Breast epithelium (tissue), 4 donors: ENCODE data around the gene UCK2. TPM values are rescaled to one million over a fixed set of nuclear protein-coding genes. Genes with fewer than 3 reads are reported as not detected.

Source experiments
- DNase-seq, 2 donors: peaks; one replicate each; pipeline ENCODE4 v3.0.0-alpha.2; 2019; ENCODE audit warnings: low spot score in 2 of 2
- H3K27ac ChIP-seq, 2 donors: fragments of 200-600 bp; sonication (generic) in 1 of 2; one replicate each; pipeline ENCODE4 v1.5.1; 2016 to 2019; ENCODE audit warnings: mild to moderate bottlenecking in 1 of 2
- H3K27me3 ChIP-seq, 2 donors: fragments of 200-600 bp; sonication (generic) in 1 of 2; one replicate each; pipeline versions ENCODE4 v1.5.1 to v1.6.0; 2017 to 2019; ENCODE audit warnings: control low read depth in 1 of 2, mild to moderate bottlenecking in 1 of 2
- H3K36me3 ChIP-seq: fragments of 200-600 bp; one replicate; pipeline ENCODE4 v1.5.1; 2019
- H3K4me1 ChIP-seq, 2 donors: fragments of 200-600 bp; sonication (generic); one replicate each; pipeline ENCODE4 v1.5.1; 2016 to 2019; ENCODE audit warnings: control low read depth in 1 of 2
- H3K4me3 ChIP-seq, 3 donors: fragments of 200-600 bp; sonication (generic); 1 replicate in 2 of 3; 2 replicates in 1 of 3; pipeline ENCODE4 v1.5.1; 2016 to 2019; ENCODE audit warnings: mild to moderate bottlenecking in 3 of 3, moderate library complexity in 2 of 3
- H3K9me3 ChIP-seq, 2 donors: fragments of 200-600 bp; sonication (generic) in 1 of 2; one replicate each; pipeline ENCODE4 v1.5.1; 2016 to 2019; ENCODE audit warnings: control low read depth in 1 of 2
- POLR2A ChIP-seq: fragments of 450-650 bp; IDR thresholded peaks from one replicate; pipeline ENCODE4 v1.6.1; 2016; ENCODE audit warnings: antibody characterized with exemption, mild to moderate bottlenecking, moderate library complexity
- POLR2AphosphoS5 ChIP-seq, 3 donors: sonication (generic); formaldehyde crosslinking; IDR thresholded peaks; one replicate each; pipeline ENCODE4 v1.6.1; 2017; ENCODE audit warnings: antibody characterized with exemption in 3 of 3
- intact Hi-C: fragments of 100-400 bp; cut with DNase I; formaldehyde crosslinking; loops from one replicate; pipeline ENCODE4 v1.15.1; 2023; ENCODE audit warnings: low total_unique reads
- total RNA-seq, 3 donors: library from RNA; depleted of rRNA; stranded (reverse); fragments of >200 nt; gene quantifications; one replicate each; pipeline ENCODE4 v1.1.0, GENCODE V29; 2016
- TF ChIP-seq, protein P1 (sequence below), 3 donors: fragments of 450-650 bp; IDR thresholded peaks; one replicate each; pipeline ENCODE4 v1.5.1; 2016 to 2017; ENCODE audit warnings: antibody characterized with exemption in 3 of 3, mild to moderate bottlenecking in 3 of 3, moderate library complexity in 3 of 3

Gene UCK2
- total RNA-seq, 3 donors from 2014 or later, result 13.6 to 51.1 (median 45.9) TPM

DNA sequence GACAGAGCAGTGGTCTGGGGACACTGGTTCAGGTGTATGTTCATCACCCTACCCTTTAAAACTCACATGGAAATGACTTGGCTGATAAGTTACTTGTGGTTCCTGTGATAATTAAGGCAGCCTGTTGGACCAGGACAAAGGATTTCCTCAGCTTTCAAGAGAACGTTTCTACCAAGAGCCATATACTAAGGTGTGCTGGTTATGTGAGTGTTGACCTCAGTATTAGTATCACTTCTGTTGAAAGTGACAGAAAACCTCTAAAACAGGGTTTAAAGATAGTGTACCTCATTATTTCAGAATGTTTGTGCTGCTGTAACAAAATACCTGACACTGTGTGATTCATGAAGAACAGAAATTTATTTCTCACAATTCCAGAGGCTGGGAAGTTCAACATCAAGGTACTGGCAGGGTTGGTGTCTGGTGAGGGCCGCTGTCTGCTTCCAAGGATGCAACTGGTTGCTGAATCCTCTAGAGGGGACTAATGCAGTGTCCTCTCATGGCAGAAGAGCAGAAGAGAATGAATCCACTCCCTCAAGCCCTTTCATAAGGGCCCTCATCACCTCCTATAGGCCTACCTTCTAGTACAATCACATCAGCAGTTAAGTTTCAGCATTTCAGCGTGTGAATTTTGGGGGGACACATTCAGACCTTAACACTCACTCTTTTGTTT is 54.9 kb downstream of the UCK2 start:
- Histone ChIP-seq H3K4me1 (peaks cover 5 to 12% of the 10 kb centered on the region in 2 donors), H3K27me3 (no peaks in the 10 kb centered on the region), H3K9me3 (no peaks in the 10 kb centered on the region), H3K4me3 (no peak overlapping the region), H3K36me3 (no peaks in the 10 kb centered on the region), H3K27ac (peak overlapping the region in 1 of 2 donors; percentile 54)
- TF ChIP-seq, protein P1, sequence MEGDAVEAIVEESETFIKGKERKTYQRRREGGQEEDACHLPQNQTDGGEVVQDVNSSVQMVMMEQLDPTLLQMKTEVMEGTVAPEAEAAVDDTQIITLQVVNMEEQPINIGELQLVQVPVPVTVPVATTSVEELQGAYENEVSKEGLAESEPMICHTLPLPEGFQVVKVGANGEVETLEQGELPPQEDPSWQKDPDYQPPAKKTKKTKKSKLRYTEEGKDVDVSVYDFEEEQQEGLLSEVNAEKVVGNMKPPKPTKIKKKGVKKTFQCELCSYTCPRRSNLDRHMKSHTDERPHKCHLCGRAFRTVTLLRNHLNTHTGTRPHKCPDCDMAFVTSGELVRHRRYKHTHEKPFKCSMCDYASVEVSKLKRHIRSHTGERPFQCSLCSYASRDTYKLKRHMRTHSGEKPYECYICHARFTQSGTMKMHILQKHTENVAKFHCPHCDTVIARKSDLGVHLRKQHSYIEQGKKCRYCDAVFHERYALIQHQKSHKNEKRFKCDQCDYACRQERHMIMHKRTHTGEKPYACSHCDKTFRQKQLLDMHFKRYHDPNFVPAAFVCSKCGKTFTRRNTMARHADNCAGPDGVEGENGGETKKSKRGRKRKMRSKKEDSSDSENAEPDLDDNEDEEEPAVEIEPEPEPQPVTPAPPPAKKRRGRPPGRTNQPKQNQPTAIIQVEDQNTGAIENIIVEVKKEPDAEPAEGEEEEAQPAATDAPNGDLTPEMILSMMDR (IDR thresholded peaks at IDR 0.05), result no peak
- no peak for TF ChIP-seq POLR2A
- intact Hi-C loops, result no loop called here
- DNase-seq, result no peak

DNA sequence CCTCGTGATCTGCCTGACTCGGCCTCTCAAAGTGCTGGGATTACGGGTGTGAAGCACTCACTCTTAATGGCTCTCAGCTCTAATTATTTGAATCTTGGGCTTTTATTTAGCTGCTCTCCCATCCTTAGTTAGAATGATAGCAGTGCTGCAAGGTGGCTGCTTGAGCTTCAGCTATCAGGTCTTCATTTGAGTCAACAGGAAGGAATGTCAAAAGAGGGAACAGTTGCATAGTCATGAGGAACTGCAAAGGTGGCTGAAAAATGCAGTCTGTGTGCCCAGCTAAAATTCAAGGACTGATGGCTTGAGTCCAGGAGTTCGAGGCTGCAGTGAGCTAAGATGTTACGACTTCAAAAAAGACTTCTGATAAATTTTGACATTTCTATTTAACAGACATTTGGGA is 55.6 kb downstream of the UCK2 start:
- Histone ChIP-seq H3K4me1 (peaks cover 5 to 12% of the 10 kb centered on the region in 2 donors), H3K9me3 (no peaks in the 10 kb centered on the region), H3K27me3 (no peaks in the 10 kb centered on the region), H3K27ac (no peak overlapping the region), H3K4me3 (no peak overlapping the region), H3K36me3 (no peaks in the 10 kb centered on the region)
- DNase-seq, result no peak
- intact Hi-C loops, result no loop called here
- TF ChIP-seq, protein P1 (IDR thresholded peaks at IDR 0.05), result no peak
- TF ChIP-seq POLR2A (no peak), POLR2AphosphoS5 (IDR thresholded peaks at IDR 0.05) (no peak)

DNA sequence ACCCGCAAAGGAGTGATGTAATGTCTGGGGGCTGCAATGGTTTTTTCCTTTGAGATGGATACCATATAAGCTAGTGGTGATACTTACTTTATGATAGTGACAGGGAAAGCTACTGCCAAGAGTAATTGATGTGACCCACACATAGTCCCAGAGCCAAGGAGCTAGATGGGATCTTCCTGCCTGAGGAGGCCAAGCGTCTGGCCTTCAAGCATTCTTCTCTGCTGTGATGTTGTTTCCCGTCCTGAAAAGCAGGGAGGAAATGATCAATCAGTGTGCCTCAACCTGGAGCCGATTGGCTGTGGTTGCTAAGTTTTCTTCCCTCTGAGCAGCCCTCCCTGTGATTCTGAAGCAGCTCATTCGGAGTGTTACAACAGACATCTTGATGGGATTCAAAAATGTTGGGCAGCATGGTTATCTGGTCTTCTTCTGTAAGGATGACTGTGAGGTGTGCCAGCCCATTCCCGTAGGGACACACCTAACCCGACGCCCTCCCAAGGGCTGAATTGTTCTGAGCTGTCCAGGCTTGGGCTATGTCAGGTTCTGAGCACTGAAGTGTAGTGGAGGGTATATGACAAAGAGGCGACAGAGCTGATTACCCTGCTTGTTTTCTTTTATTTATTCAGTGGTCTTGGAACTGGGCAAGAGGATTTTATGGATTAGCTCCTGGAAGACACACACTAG is 56.7 kb downstream of the UCK2 start:
- TF ChIP-seq, protein P1 (IDR thresholded peaks at IDR 0.05), result no peak
- TF ChIP-seq POLR2A (no peak), POLR2AphosphoS5 (IDR thresholded peaks at IDR 0.05) (no peak)
- Histone ChIP-seq H3K27ac (peak overlapping the region; percentile 76 to 85), H3K4me3 (peak overlapping the region in 1 of 3 donors; percentile 2), H3K36me3 (no peaks in the 10 kb centered on the region), H3K9me3 (no peaks in the 10 kb centered on the region), H3K27me3 (no peaks in the 10 kb centered on the region), H3K4me1 (peaks cover 5 to 12% of the 10 kb centered on the region in 2 donors)
- DNase-seq, result no peak
- intact Hi-C loops, result no loop called here

DNA sequence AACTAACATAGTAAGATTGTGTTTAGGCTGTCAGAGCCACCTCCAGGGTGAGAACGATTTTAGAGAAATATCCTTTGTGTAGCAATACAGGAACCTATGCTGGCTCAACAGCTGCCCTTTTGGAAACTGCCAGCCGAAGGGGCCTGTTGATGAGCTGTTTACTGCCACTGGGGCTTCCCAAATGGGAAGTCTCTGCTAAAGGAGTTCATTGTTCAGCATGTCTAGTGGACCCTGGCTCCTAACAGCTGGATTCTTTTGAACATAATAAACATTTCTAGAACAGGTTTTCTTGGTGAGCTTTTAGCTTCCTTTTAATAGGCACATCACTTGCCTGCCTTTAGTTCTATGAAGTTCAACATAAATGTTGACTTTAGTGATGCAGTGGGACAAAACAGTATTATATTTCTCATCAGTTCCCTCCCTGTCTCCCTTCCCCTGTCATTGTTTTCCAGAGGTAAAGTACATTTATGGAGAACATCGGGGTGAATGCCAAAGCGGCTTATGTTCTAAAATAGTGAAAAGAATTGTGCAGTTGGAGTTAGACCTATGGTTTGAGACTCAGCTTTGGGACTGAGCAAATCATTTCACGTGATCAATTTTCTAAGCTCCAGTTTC is 57.4 kb downstream of the UCK2 start:
- DNase-seq, result no peak
- H3K27ac ChIP-seq, result peak overlapping the region; percentile 76 to 85
- H3K9me3 ChIP-seq, result no peaks in the 10 kb centered on the region

More for the DNA sequence above, 57.4 kb downstream of the UCK2 start:
- TF ChIP-seq, protein P1 (IDR thresholded peaks at IDR 0.05), result no peak
- TF ChIP-seq POLR2A (no peak), POLR2AphosphoS5 (IDR thresholded peaks at IDR 0.05) (no peak)
- no peak overlapping the region for H3K4me3 ChIP-seq
- H3K4me1 ChIP-seq, result peaks cover 5 to 12% of the 10 kb centered on the region in 2 donors
- H3K36me3 ChIP-seq, result no peaks in the 10 kb centered on the region
- no peaks in the 10 kb centered on the region for H3K27me3 ChIP-seq
- intact Hi-C loops, result no loop called here
